SK-N-SH treated with all-trans-retinoic acid at 6 μM for 48 hours (cell line): ENCODE data around the gene ARMH3.

Experiments used
- ATAC-seq: fragments of 200-7000 bp; cut with Tn5 transposase; 3 replicates; pipeline ENCODE4 v1.9.1; 2020; ENCODE audit warnings: mild to moderate bottlenecking, moderate library complexity
- ARNTL ChIP-seq: fragments of 450-650 bp; formaldehyde crosslinking; IDR thresholded peaks from 2 replicates; pipeline ENCODE4 v1.5.0; 2020; ENCODE audit warnings: low read depth, mild to moderate bottlenecking, moderate library complexity, borderline replicate concordance
- BACH2 ChIP-seq: fragments of 250-450 bp; sonication (Bioruptor Pico); IDR thresholded peaks from 2 replicates; pipeline ENCODE4 v1.9.0; 2021; ENCODE audit warnings: mild to moderate bottlenecking, borderline replicate concordance
- CSDC2 ChIP-seq: fragments of 250-450 bp; sonication (Bioruptor Pico); IDR thresholded peaks from 2 replicates; pipeline ENCODE4 v1.5.0; 2020; ENCODE audit warnings: mild to moderate bottlenecking, moderate library complexity
- ESRRG ChIP-seq: fragments of 250-450 bp; sonication (Bioruptor Pico); IDR thresholded peaks from 2 replicates; pipeline ENCODE4 v1.6.1; 2021; ENCODE audit warnings: mild to moderate bottlenecking
- GLIS3 ChIP-seq: fragments of 250-450 bp; sonication (Bioruptor Pico); IDR thresholded peaks from 2 replicates; pipeline ENCODE4 v1.5.0; 2020; ENCODE audit warnings: mild to moderate bottlenecking, moderate library complexity
- ISL1 ChIP-seq: fragments of 250-450 bp; sonication (Bioruptor Pico); IDR thresholded peaks from 2 replicates; pipeline ENCODE4 v2.1.2; 2022; ENCODE audit warnings: mild to moderate bottlenecking, moderate library complexity
- OSR1 ChIP-seq: fragments of 250-450 bp; sonication (Bioruptor Pico); IDR thresholded peaks from 2 replicates; pipeline ENCODE4 v1.8.0; 2022; ENCODE audit warnings: moderate library complexity, mild to moderate bottlenecking, inconsistent platforms
- PPARA ChIP-seq: fragments of 250-450 bp; sonication (Bioruptor Pico); IDR thresholded peaks from 2 replicates; pipeline ENCODE4 v1.5.0; 2020; ENCODE audit warnings: mild to moderate bottlenecking, borderline replicate concordance
- RARB ChIP-seq: fragments of 250-450 bp; sonication (Bioruptor Pico); IDR thresholded peaks from 2 replicates; pipeline ENCODE4 v1.8.0; 2021; ENCODE audit warnings: mild to moderate bottlenecking, moderate library complexity
- SNAI2 ChIP-seq: fragments of 250-450 bp; sonication (Bioruptor Pico); IDR thresholded peaks from 2 replicates; pipeline ENCODE4 v1.5.0; 2020; ENCODE audit warnings: mild to moderate bottlenecking, moderate library complexity
- TCF4 ChIP-seq: fragments of 250-450 bp; sonication (Bioruptor Pico); IDR thresholded peaks from 2 replicates; pipeline ENCODE4 v1.8.0; 2021; ENCODE audit warnings: mild to moderate bottlenecking, moderate library complexity, borderline replicate concordance
- TOX ChIP-seq: fragments of 250-450 bp; sonication (Bioruptor Pico); IDR thresholded peaks from 2 replicates; pipeline ENCODE4 v1.8.0; 2021; ENCODE audit warnings: mild to moderate bottlenecking, moderate library complexity, borderline replicate concordance
- ZC3H10 ChIP-seq: fragments of 250-450 bp; sonication (Bioruptor Pico); IDR thresholded peaks from 2 replicates; pipeline ENCODE4 v1.5.1; 2021; ENCODE audit warnings: mild to moderate bottlenecking, moderate library complexity
- ZFP3 ChIP-seq: fragments of 250-450 bp; sonication (Bioruptor Pico); IDR thresholded peaks from 2 replicates; pipeline ENCODE4 v1.5.0; 2020; ENCODE audit warnings: mild to moderate bottlenecking, moderate library complexity
- ZFP30 ChIP-seq: fragments of 450-650 bp; formaldehyde crosslinking; IDR thresholded peaks from 2 replicates; pipeline ENCODE4 v1.5.0; 2022; ENCODE audit warnings: mild to moderate bottlenecking, moderate library complexity
- ZNF565 ChIP-seq: fragments of 450-650 bp; formaldehyde crosslinking; conservative IDR thresholded peaks from 2 replicates; pipeline ENCODE4 v1.5.0; 2020; ENCODE audit warnings: low read depth, mild to moderate bottlenecking, moderate library complexity
- ZNF70 ChIP-seq: fragments of 450-650 bp; formaldehyde crosslinking; IDR thresholded peaks from 2 replicates; pipeline ENCODE4 v1.5.0; 2020; ENCODE audit warnings: mild to moderate bottlenecking, moderate library complexity
- ZNF8 ChIP-seq: fragments of 450-650 bp; formaldehyde crosslinking; IDR thresholded peaks from 2 replicates; pipeline ENCODE4 v1.5.0; 2020; ENCODE audit warnings: mild to moderate bottlenecking, moderate library complexity
- TF ChIP-seq, protein P1 (sequence below): fragments of 250-450 bp; sonication (Bioruptor Pico); IDR thresholded peaks from 2 replicates; pipeline ENCODE4 v1.8.0; 2020; ENCODE audit warnings: mild to moderate bottlenecking, moderate library complexity, borderline replicate concordance
- TF ChIP-seq, protein P2 (sequence below): fragments of 250-450 bp; sonication (Bioruptor Pico); IDR thresholded peaks from 2 replicates; pipeline ENCODE4 v1.5.1; 2020; ENCODE audit warnings: low read depth, mild to moderate bottlenecking, moderate library complexity
- TF ChIP-seq, protein P3 (sequence below): fragments of 250-450 bp; sonication (Bioruptor Pico); IDR thresholded peaks from 2 replicates; pipeline ENCODE4 v1.5.1; 2021; ENCODE audit warnings: mild to moderate bottlenecking, moderate library complexity
- TF ChIP-seq, protein P4 (sequence below): fragments of 250-450 bp; sonication (Bioruptor Pico); IDR thresholded peaks from 2 replicates; pipeline ENCODE4 v1.8.0; 2021; ENCODE audit warnings: low read depth, mild to moderate bottlenecking, moderate library complexity, borderline replicate concordance
- TF ChIP-seq, protein P5 (sequence below): fragments of 250-450 bp; sonication (Bioruptor Pico); IDR thresholded peaks from 2 replicates; pipeline ENCODE4 v1.5.0; 2020; ENCODE audit warnings: mild to moderate bottlenecking, moderate library complexity

The ARMH3 gene

DNA sequence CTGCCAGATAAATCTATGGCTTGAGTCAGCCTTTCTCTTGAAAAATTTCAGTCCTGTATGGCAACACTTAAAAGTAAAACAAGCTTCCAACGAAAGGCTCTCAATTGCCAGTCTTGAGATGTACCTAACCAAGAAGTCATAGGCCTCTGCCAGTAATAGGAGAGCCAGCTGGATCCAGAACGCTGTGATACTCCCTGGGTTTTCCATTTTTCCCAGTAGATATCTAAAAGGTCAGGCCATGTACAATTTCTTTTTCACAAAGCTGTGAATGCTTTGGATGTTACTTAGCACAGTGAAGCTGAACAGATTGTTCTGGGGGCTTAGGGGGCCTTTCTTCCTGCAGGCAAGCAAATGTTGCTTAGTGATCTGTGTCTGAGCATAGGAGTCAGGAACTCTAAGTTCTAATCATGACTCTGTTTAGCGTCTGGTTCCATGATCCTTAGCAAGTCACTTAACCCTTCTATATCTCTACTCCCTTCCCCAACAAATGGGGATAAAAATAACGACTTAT is 86.5 kb downstream of the ARMH3 start:
- no peak for ATAC-seq
- TF ChIP-seq, protein P1, sequence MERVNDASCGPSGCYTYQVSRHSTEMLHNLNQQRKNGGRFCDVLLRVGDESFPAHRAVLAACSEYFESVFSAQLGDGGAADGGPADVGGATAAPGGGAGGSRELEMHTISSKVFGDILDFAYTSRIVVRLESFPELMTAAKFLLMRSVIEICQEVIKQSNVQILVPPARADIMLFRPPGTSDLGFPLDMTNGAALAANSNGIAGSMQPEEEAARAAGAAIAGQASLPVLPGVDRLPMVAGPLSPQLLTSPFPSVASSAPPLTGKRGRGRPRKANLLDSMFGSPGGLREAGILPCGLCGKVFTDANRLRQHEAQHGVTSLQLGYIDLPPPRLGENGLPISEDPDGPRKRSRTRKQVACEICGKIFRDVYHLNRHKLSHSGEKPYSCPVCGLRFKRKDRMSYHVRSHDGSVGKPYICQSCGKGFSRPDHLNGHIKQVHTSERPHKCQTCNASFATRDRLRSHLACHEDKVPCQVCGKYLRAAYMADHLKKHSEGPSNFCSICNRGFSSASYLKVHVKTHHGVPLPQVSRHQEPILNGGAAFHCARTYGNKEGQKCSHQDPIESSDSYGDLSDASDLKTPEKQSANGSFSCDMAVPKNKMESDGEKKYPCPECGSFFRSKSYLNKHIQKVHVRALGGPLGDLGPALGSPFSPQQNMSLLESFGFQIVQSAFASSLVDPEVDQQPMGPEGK (CRISPR knock-in tag), result no peak
- TF ChIP-seq ARNTL (CRISPR knock-in tag) (no peak), GLIS3 (no peak), BACH2 (CRISPR knock-in tag) (no peak), SNAI2 (CRISPR knock-in tag) (no peak), OSR1 (no peak), RARB (no peak), ZNF8 (CRISPR knock-in tag) (no peak), ISL1 (CRISPR knock-in tag) (no peak), ESRRG (CRISPR knock-in tag) (no peak), TOX (CRISPR knock-in tag) (no peak), CSDC2 (CRISPR knock-in tag) (no peak), ZNF565 (CRISPR knock-in tag) (no peak), ZFP3 (CRISPR knock-in tag) (no peak)
- TF ChIP-seq, protein P2, sequence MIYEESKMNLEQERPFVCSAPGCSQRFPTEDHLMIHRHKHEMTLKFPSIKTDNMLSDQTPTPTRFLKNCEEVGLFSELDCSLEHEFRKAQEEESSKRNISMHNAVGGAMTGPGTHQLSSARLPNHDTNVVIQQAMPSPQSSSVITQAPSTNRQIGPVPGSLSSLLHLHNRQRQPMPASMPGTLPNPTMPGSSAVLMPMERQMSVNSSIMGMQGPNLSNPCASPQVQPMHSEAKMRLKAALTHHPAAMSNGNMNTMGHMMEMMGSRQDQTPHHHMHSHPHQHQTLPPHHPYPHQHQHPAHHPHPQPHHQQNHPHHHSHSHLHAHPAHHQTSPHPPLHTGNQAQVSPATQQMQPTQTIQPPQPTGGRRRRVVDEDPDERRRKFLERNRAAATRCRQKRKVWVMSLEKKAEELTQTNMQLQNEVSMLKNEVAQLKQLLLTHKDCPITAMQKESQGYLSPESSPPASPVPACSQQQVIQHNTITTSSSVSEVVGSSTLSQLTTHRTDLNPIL, result no peak
- TF ChIP-seq, protein P3, sequence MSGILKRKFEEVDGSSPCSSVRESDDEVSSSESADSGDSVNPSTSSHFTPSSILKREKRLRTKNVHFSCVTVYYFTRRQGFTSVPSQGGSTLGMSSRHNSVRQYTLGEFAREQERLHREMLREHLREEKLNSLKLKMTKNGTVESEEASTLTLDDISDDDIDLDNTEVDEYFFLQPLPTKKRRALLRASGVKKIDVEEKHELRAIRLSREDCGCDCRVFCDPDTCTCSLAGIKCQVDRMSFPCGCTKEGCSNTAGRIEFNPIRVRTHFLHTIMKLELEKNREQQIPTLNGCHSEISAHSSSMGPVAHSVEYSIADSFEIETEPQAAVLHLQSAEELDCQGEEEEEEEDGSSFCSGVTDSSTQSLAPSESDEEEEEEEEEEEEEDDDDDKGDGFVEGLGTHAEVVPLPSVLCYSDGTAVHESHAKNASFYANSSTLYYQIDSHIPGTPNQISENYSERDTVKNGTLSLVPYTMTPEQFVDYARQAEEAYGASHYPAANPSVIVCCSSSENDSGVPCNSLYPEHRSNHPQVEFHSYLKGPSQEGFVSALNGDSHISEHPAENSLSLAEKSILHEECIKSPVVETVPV (CRISPR knock-in tag), result no peak
- TF ChIP-seq, protein P4, sequence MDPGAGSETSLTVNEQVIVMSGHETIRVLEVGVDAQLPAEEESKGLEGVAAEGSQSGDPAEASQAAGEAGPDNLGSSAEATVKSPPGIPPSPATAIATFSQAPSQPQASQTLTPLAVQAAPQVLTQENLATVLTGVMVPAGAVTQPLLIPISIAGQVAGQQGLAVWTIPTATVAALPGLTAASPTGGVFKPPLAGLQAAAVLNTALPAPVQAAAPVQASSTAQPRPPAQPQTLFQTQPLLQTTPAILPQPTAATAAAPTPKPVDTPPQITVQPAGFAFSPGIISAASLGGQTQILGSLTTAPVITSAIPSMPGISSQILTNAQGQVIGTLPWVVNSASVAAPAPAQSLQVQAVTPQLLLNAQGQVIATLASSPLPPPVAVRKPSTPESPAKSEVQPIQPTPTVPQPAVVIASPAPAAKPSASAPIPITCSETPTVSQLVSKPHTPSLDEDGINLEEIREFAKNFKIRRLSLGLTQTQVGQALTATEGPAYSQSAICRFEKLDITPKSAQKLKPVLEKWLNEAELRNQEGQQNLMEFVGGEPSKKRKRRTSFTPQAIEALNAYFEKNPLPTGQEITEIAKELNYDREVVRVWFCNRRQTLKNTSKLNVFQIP, result no peak

DNA sequence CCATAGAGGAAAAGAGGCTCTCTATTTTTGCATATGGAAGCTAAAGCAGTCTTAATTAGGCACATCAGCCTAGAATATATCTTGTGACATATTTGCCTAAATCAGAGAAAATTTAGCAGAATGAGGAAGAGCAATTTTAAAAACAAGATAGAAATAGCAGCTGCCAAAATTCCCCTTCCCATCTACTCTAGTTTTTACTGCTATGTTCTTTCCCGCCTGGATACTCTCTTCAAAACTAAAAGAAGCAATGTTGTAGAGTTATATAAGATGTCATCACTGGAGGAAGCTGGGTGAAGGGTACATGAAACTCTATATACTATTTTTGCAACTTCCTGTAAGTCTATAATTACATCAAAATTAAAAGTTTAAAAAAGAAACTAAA is 87.0 kb downstream of the ARMH3 start:
- ATAC-seq, result no peak
- TF ChIP-seq TCF4 (CRISPR knock-in tag) (no peak), ZC3H10 (CRISPR knock-in tag) (no peak), ARNTL (CRISPR knock-in tag) (no peak), TOX (CRISPR knock-in tag) (no peak), OSR1 (no peak), CSDC2 (CRISPR knock-in tag) (no peak), SNAI2 (CRISPR knock-in tag) (no peak), ISL1 (CRISPR knock-in tag) (no peak), ZNF70 (CRISPR knock-in tag) (no peak), ZFP30 (CRISPR knock-in tag) (no peak), ZNF565 (CRISPR knock-in tag) (no peak), PPARA (CRISPR knock-in tag) (no peak), BACH2 (CRISPR knock-in tag) (no peak), ZFP3 (CRISPR knock-in tag) (no peak), GLIS3 (no peak), ESRRG (CRISPR knock-in tag) (no peak), RARB (no peak)
- TF ChIP-seq, protein P1 (CRISPR knock-in tag), result no peak
- TF ChIP-seq, protein P3 (CRISPR knock-in tag), result no peak
- TF ChIP-seq, protein P5, sequence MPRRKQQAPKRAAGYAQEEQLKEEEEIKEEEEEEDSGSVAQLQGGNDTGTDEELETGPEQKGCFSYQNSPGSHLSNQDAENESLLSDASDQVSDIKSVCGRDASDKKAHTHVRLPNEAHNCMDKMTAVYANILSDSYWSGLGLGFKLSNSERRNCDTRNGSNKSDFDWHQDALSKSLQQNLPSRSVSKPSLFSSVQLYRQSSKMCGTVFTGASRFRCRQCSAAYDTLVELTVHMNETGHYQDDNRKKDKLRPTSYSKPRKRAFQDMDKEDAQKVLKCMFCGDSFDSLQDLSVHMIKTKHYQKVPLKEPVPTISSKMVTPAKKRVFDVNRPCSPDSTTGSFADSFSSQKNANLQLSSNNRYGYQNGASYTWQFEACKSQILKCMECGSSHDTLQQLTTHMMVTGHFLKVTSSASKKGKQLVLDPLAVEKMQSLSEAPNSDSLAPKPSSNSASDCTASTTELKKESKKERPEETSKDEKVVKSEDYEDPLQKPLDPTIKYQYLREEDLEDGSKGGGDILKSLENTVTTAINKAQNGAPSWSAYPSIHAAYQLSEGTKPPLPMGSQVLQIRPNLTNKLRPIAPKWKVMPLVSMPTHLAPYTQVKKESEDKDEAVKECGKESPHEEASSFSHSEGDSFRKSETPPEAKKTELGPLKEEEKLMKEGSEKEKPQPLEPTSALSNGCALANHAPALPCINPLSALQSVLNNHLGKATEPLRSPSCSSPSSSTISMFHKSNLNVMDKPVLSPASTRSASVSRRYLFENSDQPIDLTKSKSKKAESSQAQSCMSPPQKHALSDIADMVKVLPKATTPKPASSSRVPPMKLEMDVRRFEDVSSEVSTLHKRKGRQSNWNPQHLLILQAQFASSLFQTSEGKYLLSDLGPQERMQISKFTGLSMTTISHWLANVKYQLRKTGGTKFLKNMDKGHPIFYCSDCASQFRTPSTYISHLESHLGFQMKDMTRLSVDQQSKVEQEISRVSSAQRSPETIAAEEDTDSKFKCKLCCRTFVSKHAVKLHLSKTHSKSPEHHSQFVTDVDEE (CRISPR knock-in tag), result no peak
